IMR-90 (cell line): ENCODE measurements around the gene BLOC1S5.

Experiments used
- BHLHE40 ChIP-seq: fragments of 150-350 bp; IDR thresholded peaks from 2 replicates; pipeline ENCODE4 v1.6.1; 2016; ENCODE audit warnings: mild to moderate bottlenecking, low read depth, low read length
- CTCF ChIP-seq: conservative IDR thresholded peaks from 2 replicates; pipeline ENCODE4 v1.5.1; 2012; ENCODE audit warnings: mild to moderate bottlenecking, low read depth, low read length, improper control_type of control experiment
- NFE2L2 ChIP-seq: fragments of 150-350 bp; IDR thresholded peaks from 2 replicates; pipeline ENCODE4 v1.6.1; 2016; ENCODE audit warnings: low read depth, mild to moderate bottlenecking, low read length
- USF2 ChIP-seq: fragments of 150-350 bp; IDR thresholded peaks from 2 replicates; pipeline ENCODE4 v1.6.1; 2017; ENCODE audit warnings: mild to moderate bottlenecking, antibody characterized with exemption, low read length, low read depth

GRCh38 chr6:7974938-7975763 is 89.0 kb downstream of the BLOC1S5 start:
- TF ChIP-seq BHLHE40 (peak; percentile 84), USF2 (no peak), CTCF (no peak), NFE2L2 (no peak)
